ENCODE results near the gene CUL4A.

The CUL4A gene

DNA sequence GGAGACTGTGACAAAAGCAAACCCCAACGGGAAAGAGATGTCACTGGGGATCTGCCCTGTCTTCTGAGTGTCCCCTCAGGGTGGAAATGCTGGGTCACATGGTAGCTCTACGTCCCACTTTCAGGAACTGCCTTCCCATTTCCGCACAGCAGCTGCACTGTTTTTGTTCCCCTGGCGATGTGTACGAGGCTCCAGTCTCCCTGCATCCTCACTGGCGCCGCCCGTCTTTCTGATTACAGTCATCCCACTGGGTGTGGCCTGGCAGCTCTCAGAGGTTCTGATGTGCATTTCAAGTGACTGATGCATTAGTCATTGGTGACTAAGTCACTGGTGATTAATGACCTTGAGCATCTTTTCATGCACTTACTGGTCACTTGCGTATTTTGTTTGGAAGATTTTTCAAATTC lies 22.1 kb upstream of the CUL4A start:
- peak; percentile 35; the same call in 1 of the 2 replicates for TF ChIP-seq POLR2A (IDR thresholded peaks at IDR 0.05; ENCODE audit: low read depth, low read length)
- FAIRE-seq: peak; percentile 100
- DNase-seq (ENCODE audit: insufficient read length, low spot score): peak; percentile 96

- DNase-seq (ENCODE audit: insufficient read length, low spot score) (no peak), FAIRE-seq (no peak)
- no peak for TF ChIP-seq POLR2A (IDR thresholded peaks at IDR 0.05; ENCODE audit: low read depth, low read length)
These were observed 21.3 kb upstream of the CUL4A start for GRCh38 chr13:113187883-113188665.

DNA sequence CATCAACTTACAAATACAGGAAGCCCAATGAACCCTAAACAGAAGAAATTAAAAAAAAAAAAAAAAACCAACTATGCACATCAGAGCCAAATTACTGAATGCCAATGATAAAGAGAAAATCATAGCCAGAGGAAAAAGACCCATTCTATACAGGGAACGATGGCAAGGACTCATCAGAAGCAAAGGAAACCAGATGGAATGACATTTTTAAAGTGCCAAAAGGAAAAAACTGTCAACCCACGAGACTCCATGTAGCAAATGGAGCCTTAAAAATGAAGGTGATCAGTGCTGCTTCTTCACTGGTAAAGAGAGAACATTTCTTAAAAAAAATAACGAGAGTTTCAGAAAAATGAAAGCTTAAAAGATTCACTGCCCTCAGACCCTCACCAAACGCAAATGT lies 19.2 kb upstream of the CUL4A start:
- no peak for DNase-seq (ENCODE audit: insufficient read length, low spot score)
- TF ChIP-seq POLR2A (IDR thresholded peaks at IDR 0.05; ENCODE audit: low read depth, low read length): no peak

GRCh38 chr13:113192279-113192678 lies 17.1 kb upstream of the CUL4A start:
- DNase-seq (ENCODE audit: insufficient read length, low spot score) (no peak), FAIRE-seq (no peak)
- no peak for TF ChIP-seq POLR2A (IDR thresholded peaks at IDR 0.05; ENCODE audit: low read depth, low read length)

More for the DNA sequence above, 19.2 kb upstream of the CUL4A start:
- no peak for FAIRE-seq

DNA sequence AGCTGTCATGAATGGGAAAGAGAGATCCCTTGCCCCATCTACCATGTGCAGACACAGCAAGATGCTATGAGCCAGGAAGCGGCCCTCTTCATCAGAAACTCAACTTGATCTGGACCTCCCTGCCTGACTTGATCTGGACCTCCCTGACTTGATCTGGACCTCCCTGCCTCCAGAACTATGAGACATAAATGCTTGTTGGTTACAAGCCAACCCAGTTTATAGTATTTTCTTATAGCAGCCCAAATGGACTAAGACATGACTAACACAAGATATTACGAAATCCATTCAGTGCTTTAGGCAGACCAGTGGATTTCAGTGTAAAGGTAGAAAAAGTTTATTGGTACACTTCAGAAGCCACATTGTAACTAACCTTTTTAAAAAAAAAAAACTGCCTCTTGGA lies 16.5 kb upstream of the CUL4A start:
- DNase-seq (ENCODE audit: insufficient read length, low spot score) (no peak), FAIRE-seq (peak; percentile 74)
- no peak for TF ChIP-seq POLR2A (IDR thresholded peaks at IDR 0.05; ENCODE audit: low read depth, low read length)

GRCh38 chr13:113195360-113195759 lies 14.1 kb upstream of the CUL4A start:
- no peak for FAIRE-seq

GRCh38 chr13:113196970-113197737 lies 12.3 kb upstream of the CUL4A start:
- TF ChIP-seq POLR2A (IDR thresholded peaks at IDR 0.05; ENCODE audit: low read depth, low read length): no peak
- FAIRE-seq (no peak), DNase-seq (ENCODE audit: insufficient read length, low spot score) (no peak)

More at GRCh38 chr13:113195360-113195759, 14.1 kb upstream of the CUL4A start:
- no peak for TF ChIP-seq POLR2A (IDR thresholded peaks at IDR 0.05; ENCODE audit: low read depth, low read length)
- DNase-seq (ENCODE audit: insufficient read length, low spot score): no peak

- FAIRE-seq (no peak), DNase-seq (ENCODE audit: insufficient read length, low spot score) (no peak)
- TF ChIP-seq POLR2A (IDR thresholded peaks at IDR 0.05; ENCODE audit: low read depth, low read length): no peak
These were observed 7.6 kb upstream of the CUL4A start for GRCh38 chr13:113201815-113202214.

- no peak for TF ChIP-seq POLR2A (IDR thresholded peaks at IDR 0.05; ENCODE audit: low read depth, low read length)
- DNase-seq (ENCODE audit: insufficient read length, low spot score) (no peak), FAIRE-seq (no peak)
These were observed 6.5 kb upstream of the CUL4A start for GRCh38 chr13:113202912-113203311.

- no peak for DNase-seq (ENCODE audit: insufficient read length, low spot score)
- FAIRE-seq: no peak
- no peak for TF ChIP-seq POLR2A (IDR thresholded peaks at IDR 0.05; ENCODE audit: low read depth, low read length)
These were observed 5.7 kb upstream of the CUL4A start for GRCh38 chr13:113203507-113204377.

DNA sequence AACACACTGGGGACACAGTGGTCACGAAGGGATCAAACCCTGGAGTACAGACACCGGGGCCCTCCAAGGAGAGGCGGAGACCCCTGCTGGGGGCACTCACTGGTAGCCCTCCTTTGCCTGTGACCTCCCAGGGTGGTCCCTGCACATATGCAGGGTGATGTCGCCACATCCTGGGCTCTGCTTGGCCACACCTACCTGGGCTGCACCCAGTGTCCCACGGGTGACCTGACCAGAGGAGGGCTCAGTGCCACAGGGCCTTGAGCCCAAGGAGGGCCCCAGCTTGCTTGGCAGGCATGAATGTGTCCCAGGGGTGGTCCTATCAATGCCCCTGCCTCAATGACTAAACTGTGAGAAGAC lies 5.1 kb upstream of the CUL4A start:
- TF ChIP-seq POLR2A (IDR thresholded peaks at IDR 0.05; ENCODE audit: low read depth, low read length): no peak

DNA sequence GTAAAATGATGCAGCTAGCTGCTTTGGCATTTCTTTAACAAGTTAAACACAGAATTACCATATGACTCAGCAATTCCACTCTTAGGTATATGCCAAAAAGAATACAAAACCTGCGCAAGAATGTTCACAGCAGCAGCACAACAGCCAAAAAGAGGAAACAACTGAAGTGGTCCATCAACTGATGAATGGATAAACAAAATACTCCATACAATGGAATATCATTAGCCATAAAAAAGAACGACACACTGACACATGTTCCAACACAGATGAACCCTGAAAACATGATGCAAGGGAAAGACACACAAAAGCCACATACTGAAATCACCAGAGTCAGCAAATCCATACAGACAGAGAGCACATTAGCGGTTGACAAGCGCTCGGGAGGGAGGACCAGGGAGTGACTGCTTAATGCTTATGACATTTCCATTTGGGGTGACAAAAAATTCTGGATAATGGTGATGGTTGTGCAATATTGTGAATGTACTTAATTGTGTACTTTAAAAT lies 3.9 kb upstream of the CUL4A start:
- no peak for TF ChIP-seq POLR2A (IDR thresholded peaks at IDR 0.05; ENCODE audit: low read depth, low read length)
- FAIRE-seq (peak; percentile 6), DNase-seq (ENCODE audit: insufficient read length, low spot score) (no peak)

More for the DNA sequence above, 5.1 kb upstream of the CUL4A start:
- FAIRE-seq (no peak), DNase-seq (ENCODE audit: insufficient read length, low spot score) (no peak)

DNA sequence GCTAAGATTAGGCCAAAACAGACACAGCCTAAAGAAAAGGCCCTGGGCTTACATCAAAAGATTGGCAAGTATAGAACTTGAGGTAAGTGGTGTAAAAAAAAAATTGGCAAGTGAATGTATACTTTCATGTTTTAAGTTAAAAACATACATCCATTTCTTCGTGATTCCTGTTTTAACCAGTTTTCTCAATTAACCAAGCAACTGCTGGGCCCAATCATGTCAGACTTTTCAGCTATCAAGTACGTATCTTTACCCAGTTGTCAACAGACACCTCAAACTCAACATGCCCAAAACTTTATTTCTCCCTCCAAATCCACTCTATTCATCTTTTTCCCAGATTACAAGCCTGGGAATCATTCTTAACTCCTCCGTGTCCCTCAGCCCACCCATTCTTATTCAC lies 2.0 kb upstream of the CUL4A start:
- no peak for DNase-seq (ENCODE audit: insufficient read length, low spot score)
- no peak for FAIRE-seq
- TF ChIP-seq POLR2A (IDR thresholded peaks at IDR 0.05; ENCODE audit: low read depth, low read length): no peak

Data from H54 (cell line).